Activated CD8-positive, alpha-beta memory T cell treated with anti-CD3 and anti-CD28 coated beads for 1 hour (primary cell): Measurements from ENCODE around the gene OR10A2.
"Not testable (repeated sequence)": the region's sequence is repeated elsewhere in the genome, so short reads cannot be mapped to it uniquely, and the experiment has no call there.

Experiments used
- DNase-seq, 2 donors: peaks; one replicate each; pipeline ENCODE4 v3.0.0-alpha.2; 2020; ENCODE audit warnings: low read depth in 1 of 2; ENCODE audit errors: extremely low read depth in 1 of 2

OR10A2 gene, protein sequence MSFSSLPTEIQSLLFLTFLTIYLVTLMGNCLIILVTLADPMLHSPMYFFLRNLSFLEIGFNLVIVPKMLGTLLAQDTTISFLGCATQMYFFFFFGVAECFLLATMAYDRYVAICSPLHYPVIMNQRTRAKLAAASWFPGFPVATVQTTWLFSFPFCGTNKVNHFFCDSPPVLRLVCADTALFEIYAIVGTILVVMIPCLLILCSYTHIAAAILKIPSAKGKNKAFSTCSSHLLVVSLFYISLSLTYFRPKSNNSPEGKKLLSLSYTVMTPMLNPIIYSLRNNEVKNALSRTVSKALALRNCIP

DNA sequence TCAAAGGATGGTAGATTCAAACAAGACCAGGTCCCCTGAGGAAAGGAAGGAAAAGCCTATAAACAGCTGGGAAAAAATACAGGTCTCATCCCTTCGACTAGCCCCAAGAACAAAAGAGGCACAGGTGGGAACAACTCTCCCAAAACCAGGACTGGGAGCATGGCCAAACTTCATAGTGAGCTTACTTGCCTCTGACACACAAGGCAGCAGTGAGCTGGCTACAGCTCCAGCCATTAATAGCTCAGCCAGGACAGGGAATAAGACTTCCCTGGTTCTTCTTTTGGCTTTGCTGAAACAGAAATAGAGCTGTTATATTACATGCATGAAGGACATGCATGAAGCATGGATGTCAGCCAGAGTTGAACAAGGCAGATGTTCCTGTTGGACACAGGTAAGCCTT lies at the start of gene OR10A2:
Gene OR10A2, plus strand, starts transcription at position 97 of the 400 bp plus-strand sequence. CDS start 6,698 bp downstream, outside the sequence.
- no peak for DNase-seq

DNA sequence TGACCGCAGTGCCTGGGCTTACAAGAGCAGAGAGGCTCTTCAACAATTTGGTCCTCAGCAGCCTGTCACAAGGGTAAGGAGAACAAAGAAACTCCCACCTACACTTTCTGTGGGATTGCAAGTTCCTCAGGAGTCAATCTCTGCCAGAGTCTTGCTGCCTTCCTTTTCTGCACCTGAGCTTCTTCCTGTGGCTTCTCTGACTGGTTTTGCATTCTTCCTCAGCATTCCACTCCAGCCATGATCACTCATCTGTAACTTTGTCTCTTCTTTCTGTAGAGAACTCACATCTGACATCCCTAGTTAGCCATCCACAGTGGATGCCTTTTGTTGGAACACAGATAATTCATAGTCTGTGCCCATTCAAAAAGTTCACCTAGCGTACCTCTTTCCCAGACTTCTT lies 49.2 kb upstream of the OR10A2 start:
- no peak for DNase-seq

DNA sequence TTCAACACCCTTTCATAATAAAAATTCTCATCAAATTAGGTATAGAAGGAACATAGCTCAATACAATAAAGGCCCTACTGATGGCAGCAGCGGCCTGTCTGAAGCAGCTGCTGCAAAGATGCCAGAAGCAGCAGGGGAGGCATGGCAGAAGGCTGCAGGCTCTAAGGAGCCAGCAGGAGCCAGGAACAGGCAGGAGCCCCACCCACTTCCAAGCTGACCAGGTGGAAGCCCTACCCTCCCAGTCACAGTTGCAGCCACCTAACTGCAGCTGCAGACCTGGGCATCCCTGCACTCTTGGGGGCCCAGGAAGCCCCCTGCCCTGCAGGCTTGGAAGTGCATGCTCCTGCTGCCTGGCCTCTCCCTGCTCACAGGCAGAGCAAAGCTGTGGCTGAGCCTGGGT lies 45.2 kb upstream of the OR10A2 start:
- no peak for DNase-seq

DNA sequence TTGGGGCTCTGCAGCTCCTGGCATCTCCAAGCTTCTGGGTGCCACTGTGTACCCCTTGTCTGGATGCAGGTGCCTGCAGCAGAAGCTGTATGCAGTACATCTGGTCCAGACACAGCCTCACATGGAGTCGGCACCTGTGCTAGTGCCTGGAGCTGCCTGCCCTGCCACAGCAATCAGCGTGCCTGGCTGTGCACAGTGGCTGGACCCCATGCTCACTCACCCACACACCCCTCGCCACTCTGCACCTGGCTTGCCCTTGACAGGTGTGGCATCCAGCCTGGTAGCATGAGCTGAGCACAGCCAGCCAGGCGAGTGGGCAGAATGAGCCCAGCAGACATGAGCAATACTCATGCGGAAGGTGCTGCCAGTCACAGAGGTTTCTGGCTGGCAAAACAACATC lies 43.9 kb upstream of the OR10A2 start:
- DNase-seq = no peak

DNA sequence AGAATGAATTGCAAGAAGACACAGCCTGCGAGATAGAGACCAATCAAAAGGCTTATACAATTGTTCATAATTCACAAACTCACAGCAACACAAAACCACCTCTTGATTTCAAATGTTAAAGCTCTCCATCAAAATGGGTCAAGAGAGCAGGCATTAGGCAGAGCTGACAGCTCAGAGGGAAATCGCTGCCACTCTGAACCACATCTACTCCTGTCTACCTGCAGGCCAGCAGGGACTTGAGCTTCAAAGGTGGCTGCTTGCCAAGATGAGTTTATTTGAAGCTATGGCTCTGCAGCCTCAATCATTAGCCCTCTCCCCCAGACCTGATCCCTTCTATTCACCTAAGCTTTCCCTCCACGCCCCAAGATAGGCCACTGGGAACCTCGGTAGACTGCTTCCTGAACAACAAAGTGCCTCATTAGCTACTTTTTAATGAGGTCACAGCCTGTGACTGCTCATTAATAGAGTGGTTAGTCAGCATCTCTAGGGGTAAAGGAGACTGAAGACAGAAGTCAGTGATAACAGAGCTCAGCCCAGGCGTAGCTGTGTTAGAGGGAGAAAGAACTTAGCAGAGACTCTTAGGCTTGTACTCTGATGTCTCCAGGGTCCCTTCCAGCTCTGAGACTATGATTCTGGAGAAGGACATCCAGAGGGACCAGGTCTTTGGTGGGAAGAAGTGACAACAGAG lies 38.6 kb upstream of the OR10A2 start:
- DNase-seq = no peak

DNA sequence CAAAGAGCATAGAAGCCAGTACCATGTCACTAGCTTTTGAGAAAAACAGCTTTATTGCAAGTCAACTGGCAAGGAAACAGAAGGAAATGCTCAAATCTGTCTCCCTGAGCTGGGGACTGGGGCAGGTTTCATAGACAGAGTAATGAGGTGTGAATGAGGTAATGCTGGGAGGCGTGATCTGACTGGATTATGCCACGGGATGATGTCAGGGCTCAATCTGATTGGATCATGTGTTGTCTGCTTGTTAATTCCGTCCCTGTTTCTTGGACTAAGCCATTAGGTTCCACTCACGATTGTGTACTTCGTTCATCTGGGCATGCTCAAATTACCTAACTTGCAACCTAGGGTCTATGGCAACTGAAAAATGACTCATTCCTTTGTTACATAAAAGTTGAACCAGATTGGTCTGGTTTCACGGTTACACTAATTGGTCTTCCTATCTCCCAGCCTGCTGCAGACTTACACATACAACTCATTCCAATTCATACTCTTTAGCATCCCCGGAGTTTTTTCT lies 37.6 kb upstream of the OR10A2 start:
- DNase-seq = no peak

DNA sequence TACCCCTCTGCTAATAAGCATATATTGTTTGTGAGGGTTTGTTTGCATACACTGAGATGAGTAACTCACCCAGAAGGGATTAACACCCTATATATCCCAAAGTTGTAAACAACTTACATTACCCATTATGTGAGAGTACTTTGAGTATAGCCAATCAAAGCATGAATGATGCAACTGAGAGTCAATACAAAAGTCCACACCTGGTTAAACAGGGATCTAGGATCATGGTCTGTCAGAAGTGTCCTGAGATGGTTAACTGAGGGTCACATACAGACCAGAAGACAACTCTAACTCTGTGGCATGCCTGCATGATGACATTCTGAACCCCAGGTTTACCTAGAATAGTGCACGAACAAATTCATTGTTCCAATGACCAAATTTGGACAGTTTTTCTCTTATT lies 34.8 kb upstream of the OR10A2 start:
- DNase-seq = no peak

DNA sequence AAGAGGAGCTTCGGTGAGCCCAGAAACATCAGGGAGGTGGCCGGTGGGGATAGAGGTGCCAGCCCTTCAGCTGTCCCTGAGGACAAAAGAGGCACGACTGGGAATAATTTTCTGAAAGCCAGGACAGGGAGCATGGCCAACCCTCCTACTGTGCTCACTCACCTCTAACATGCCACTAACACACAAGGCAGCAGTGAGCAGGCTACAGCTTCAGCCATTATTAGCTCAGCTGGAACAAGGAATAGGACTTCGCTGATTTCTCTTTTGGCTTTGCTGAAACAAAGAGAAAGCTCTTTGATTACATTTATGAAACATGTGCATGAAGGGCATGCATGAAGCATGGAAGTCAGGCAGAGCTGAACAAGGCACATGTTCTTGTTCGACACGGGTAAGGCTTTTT lies 29.5 kb upstream of the OR10A2 start:
- no peak for DNase-seq

DNA sequence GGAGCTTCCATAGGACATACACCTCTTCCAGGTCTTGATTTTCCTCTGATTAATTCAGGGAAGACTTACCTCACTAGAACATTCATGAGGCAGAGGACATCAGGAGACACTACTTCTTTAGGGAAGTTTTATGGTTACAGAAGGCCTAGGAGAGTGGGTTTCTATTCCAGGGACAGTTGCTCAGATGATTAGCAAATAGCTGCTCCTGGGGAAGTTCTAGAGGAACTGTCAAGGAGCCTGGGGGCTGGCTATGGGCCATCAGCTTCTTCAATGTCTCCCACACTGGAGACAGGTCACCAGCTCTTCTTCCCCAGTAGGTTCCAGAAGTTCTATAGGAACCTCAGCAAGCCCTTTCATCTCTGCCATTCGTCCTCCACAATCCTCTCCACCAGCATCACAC lies 28.8 kb upstream of the OR10A2 start:
- DNase-seq = no peak

DNA sequence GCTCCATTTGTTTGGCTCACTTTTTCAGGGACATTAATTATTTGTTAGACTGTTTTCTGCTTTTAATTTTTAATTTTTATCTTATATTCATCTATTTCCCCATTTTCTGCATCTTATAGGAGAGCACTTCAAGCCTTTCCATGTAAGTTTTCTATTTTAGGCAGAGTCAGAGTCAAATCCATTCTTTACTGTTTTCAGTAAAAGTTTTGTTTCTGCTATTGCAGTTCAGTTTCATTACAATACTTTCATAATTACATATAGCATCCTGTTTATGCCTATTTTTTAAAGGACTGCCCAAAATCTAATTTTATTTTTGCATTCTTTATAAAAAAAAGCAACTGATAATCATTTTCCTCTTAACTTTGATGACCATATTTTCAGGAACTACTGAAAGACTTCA lies 21.2 kb upstream of the OR10A2 start:
- DNase-seq = no peak

DNA sequence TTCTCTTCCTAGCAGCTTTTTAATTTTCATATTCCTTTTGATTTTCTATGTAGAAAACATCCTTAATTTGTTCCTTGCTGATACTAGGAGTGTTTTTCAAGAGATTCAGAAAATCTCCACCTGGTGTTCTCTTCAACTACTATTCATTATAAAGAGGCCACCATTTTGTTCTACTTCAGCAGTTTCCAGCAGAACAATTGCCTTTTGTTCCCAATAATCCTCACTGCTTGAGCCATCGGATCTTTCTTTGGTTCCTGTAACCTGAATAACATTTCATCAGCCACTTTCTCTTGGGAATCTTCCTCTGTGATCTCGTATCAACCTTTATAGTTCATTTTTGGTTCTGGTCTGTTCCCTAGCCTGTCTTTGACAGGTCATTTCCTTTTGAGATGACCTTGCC lies 19.2 kb upstream of the OR10A2 start:
- no peak for DNase-seq

DNA sequence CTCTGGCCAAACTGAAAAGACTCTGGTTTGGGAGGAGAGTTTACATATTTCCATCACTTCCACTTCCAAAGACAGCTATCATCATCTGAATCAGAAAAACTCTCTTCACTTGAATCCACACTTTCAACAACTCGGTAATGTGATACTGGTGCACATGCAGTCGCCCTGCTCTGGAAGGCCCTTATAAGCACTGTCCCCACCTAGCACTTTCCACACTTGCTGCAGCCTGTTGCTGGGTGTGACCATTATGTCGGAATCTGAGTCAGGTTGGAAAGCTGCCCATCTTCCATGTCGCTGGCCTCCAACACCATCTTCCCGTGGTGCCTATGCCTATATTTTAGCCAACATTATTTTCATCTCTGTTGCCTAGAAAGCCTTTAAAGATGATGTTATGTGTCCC lies 18.5 kb upstream of the OR10A2 start:
- no peak for DNase-seq

DNA sequence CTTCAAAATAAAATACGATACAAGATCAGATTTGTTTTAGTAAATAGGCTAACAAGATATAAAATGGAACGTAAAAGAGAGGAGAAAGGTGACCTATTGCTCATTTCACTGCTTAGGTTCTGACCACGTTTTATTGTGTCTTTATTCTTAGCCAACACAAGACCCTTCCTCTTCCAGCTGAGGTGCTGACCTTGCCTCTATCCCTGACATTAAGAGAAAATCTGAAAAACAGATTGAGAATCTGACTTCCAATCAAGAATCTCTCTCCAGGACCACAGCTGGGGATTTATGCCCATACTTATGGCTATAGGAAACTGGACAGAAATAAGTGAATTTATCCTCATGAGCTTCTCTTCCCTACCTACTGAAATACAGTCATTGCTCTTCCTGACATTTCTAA lies 17.5 kb upstream of the OR10A2 start, which contains the start of gene OR10A5:
Gene OR10A5, plus strand, starts transcription at position 301 of the 400 bp plus-strand sequence. Its CDS starts 0 bp downstream, at position 301.
- no peak for DNase-seq

DNA sequence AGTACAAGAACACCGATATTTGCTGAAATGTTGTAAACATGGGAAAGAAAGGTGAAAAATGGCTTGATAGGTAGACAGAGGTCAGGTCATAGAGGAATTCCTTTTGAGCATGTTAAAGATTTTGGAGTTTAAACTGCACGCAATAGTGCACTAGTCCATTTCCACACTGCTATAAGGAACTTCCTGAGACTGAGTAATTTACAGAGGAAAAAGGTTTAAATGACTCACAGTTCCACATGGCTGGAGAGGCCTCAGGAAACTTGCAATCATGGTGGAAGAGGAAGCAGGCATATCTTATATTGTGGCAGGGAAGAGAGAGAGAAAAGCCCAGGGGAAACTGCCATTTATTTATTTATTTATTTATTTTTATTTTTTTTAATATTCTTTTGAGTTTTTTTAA lies 12.3 kb upstream of the OR10A2 start:
- no peak for DNase-seq

DNA sequence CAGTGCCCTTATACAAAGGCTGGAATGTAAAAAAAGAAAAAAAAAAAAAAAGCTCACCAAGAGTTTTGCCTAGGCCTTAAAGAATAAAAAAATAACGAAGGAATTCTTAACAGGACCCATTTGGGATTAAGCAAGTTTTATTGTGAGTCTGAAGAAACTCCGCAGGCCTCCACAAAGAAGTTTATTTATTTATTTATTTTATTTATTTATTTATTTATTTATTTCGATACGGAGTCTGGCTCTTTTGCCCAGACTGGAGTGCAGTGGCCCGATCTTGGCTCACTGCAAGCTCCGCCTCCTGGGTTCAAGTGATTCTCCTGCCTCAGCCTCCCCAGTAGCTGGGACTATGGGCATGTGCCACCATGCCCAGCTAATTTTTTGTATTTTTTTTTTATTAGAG lies 8.1 kb upstream of the OR10A2 start:
- DNase-seq = not testable (repeated sequence)

DNA sequence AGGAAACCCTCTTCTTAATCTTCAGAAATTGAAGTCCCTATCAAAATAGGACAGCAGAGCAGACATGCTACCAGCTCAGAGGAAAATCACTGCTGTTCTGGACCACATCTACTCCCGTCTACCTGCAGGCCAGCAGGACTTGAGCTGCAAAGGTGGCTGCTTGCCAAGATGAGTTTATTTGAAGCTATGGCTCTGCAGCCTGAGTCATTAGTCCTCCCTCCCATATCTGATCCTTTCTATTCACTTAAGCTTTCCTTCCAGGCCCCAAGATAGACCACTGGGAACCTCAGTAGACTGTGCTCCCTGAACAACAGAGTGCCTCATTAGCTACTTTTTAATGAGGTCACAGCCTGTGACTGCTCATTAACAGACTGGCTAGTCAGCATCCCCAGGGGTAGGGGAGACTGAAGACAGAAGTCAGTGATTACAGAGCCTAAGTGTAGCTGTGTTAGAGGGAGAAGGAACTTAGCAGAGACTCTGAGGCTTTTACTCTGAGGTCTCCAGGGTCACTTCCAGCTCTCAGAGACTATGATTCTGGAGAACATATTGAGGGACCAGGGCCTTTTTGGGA lies 6.8 kb upstream of the OR10A2 start:
- no peak for DNase-seq

DNA sequence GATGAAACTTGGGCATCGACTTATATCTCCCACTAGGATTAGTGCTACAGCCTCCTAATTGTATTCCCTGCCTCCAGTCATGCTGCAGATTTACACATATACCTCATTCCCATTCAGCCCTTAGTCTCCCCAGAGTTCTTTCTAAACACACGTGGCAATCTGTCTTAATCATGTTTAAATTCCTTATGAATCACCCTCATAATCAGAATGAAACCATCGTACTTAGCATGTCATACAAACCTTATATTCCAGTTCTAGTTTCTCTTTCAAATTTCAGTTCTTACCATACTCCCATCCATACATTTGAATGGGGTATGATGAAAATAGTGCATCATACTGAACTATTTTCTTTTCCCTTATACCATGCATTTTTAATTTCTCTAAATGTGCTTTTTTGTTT lies 6.0 kb upstream of the OR10A2 start:
- no peak for DNase-seq

DNA sequence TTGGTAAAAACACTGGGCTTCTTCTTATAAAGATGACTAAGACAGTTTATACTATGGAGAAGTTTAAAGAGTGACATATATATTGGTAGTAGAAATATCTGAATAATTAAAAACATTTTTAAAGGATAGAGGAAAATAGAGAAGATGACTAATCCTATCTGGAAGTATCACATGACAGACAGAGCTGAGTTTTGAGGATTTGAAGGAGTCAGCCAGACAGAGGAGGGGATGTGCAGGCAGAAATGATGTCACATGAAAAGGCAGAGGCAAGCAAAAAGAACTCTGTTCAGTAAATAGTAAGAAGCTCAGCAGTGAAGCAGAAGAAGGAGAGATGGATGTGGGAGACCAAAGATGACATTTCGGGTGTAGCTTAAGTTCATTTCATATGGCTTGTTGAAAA lies 1.6 kb downstream of the OR10A2 start:
- DNase-seq = no peak

DNA sequence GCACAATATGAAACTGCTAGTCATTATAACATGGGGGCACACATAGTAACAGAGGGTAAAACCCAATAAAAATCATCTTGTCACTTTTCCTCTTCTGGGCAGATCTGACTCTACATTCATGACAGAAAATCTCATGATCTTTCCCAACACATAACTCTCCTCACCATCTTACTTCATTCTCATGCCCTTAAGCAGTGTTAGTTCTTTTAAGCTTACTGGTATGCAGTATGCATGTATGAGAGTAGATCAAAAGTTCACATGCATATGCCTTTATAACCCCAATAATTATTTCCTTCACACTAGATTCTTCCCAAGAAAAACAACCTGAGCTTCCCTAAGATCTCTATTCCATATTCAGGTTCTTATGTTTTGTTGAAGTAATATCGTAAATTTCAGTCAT lies 8.4 kb downstream of the OR10A2 start:
- DNase-seq = no peak

DNA sequence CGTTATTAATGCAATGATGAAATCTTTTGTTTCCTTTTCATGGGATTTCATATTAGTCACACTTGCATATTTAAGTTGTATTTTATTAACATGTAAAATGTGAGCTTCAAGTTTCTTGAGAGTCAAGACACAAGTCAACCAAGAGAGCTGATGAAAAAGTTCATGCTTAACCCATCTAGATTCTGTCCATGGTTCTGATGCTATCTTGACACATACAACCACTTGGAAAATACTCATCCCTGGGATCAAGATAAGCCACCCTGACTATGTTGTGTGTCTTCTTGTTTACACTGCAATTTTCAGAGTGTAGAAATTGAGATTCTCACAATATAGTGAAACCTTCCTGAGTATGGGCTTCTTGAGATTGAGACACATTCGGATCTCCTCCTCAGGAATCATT lies 12.9 kb downstream of the OR10A2 start:
- DNase-seq = no peak

DNA sequence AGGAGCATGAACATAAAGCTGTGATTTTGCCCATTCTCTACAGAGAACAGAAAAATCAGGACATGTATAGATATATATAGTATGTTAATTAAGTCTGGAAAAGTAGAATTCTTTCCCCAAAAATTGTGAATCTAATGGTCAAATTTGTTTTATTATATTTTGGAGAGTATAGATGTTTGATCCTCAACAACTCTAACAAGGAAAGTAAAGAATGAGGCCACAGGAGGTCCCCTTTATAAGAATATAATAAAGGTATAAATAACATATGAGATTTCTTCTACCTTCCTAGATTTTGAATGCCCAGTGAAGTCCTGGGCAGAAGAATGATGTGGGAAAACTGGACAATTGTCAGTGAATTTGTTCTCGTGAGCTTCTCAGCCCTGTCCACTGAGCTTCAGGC lies 13.5 kb downstream of the OR10A2 start, which contains the start of gene OR10A4:
Gene OR10A4, plus strand, starts transcription at position 301 of the 400 bp plus-strand sequence. Its CDS starts 23 bp downstream, at position 324.
- no peak for DNase-seq

DNA sequence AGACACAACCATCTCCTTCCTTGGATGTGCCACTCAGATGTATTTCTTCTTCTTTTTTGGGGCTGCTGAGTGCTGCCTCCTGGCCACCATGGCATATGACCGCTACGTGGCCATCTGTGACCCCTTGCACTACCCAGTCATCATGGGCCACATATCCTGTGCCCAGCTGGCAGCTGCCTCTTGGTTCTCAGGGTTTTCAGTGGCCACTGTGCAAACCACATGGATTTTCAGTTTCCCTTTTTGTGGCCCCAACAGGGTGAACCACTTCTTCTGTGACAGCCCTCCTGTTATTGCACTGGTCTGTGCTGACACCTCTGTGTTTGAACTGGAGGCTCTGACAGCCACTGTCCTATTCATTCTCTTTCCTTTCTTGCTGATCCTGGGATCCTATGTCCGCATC lies 14.1 kb downstream of the OR10A2 start:
- DNase-seq = no peak
